DND-41 (cell line): Measurements from ENCODE around the gene PPP1R14B.
A peak's percentile ranks its signal among the peaks of the same experiment; 100 is the strongest.

ENCODE experiments used
- ATAC-seq: fragments of 200-7000 bp; cut with Tn5 transposase; 3 replicates; pipeline ENCODE4 v1.9.1; 2021; ENCODE audit warnings: low read depth; ENCODE audit not compliant: insufficient read depth
- DNase-seq: peaks from one replicate; pipeline ENCODE4 v3.0.0-alpha.2; 2020
- H2AFZ ChIP-seq: 2 replicates; pipeline ENCODE4 v1.6.0; 2012; ENCODE audit warnings: low read depth, low read length
- H3K27ac ChIP-seq: 2 replicates; pipeline ENCODE4 v1.5.1; 2012; ENCODE audit warnings: low read length, inconsistent platforms
- H3K27me3 ChIP-seq: fragments of 200-600 bp; sonication (generic); 2 replicates; pipeline ENCODE4 v1.6.0; 2012; ENCODE audit warnings: low read length, mild to moderate bottlenecking, inconsistent platforms; ENCODE audit not compliant: insufficient read depth, poor library complexity
- H3K36me3 ChIP-seq: 2 replicates; pipeline ENCODE4 v1.5.1; 2012; ENCODE audit warnings: low read length, inconsistent platforms; ENCODE audit not compliant: insufficient read depth
- H3K4me1 ChIP-seq: 2 replicates; pipeline ENCODE4 v1.5.1; 2012; ENCODE audit warnings: mild to moderate bottlenecking, low read length; ENCODE audit not compliant: insufficient read depth
- H3K4me2 ChIP-seq: 2 replicates; pipeline ENCODE4 v1.6.0; 2012; ENCODE audit warnings: mild to moderate bottlenecking, moderate library complexity, low read length, inconsistent platforms; ENCODE audit not compliant: insufficient read depth
- H3K4me3 ChIP-seq, 2 experiments: fragments of 200-600 bp in 1 of 2; shearing (Covaris generic) in 1 of 2; 2 replicates each; pipeline ENCODE4 v1.5.1; 2012 to 2016; ENCODE audit warnings: inconsistent platforms in 2 of 2, low read length in 2 of 2, mild to moderate bottlenecking in 2 of 2, low read depth in 1 of 2, moderate library complexity in 1 of 2
- H3K79me2 ChIP-seq: 2 replicates; pipeline ENCODE4 v1.6.0; 2012; ENCODE audit warnings: low read length, inconsistent platforms; ENCODE audit not compliant: insufficient read depth
- H3K9ac ChIP-seq: 2 replicates; pipeline ENCODE4 v1.6.0; 2012; ENCODE audit warnings: low read depth, mild to moderate bottlenecking, inconsistent platforms, low read length, moderate library complexity
- H3K9me3 ChIP-seq: 2 replicates; pipeline ENCODE4 v1.5.1; 2012; ENCODE audit warnings: low read length, moderate library complexity, mild to moderate bottlenecking, inconsistent platforms; ENCODE audit not compliant: insufficient read depth, severe bottlenecking
- H4K20me1 ChIP-seq: 2 replicates; pipeline ENCODE4 v1.6.0; 2012; ENCODE audit warnings: low read length; ENCODE audit not compliant: insufficient read depth
- EZH2 ChIP-seq: IDR thresholded peaks from 3 replicates; pipeline ENCODE4 v1.6.1; 2012; ENCODE audit warnings: borderline replicate concordance, low read depth, mild to moderate bottlenecking, moderate library complexity, low read length, inconsistent platforms; ENCODE audit not compliant: severe bottlenecking
- TF ChIP-seq, protein P1 (sequence below): IDR thresholded peaks from 2 replicates; pipeline ENCODE4 v1.5.1; 2012; ENCODE audit warnings: borderline replicate concordance, low read length, moderate library complexity, mild to moderate bottlenecking; ENCODE audit not compliant: poor library complexity, severe bottlenecking; ENCODE audit errors: extremely low read depth

PPP1R14B gene

DNA sequence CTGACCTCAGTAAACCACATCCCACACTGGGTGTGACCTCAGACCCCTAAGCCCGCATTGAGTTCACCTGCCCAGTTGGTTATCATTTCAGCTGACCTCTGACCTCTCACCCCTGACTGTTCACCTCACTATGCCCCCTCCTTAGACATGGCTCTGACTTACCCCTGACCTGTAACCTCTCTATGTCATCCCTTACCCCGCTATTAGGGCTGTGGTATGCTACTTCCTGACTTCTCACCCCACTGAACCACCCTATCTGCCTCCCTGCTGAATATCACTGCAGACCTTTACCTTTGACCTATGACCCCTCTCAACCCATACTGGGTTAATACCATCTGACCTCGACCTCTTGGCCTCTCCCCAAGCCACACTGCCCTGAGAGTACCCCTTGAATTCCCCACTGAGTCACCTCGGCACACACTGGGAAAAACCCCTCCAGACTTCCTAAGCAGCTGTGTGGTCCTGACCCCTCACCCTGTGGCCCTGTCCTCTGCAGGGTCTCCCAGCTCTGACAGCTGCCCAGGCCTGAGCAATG, 12.9 kb upstream of the PPP1R14B start:
- H2AFZ ChIP-seq, result no peak overlapping the region
- H3K36me3 ChIP-seq, result peaks cover 55% of the 10 kb centered on the region
- no peaks in the 10 kb centered on the region for H4K20me1 ChIP-seq
- DNase-seq (no peak), ATAC-seq (0 out of 3 replicates have a peak, but pooled peaks have one; percentile 42)
- TF ChIP-seq, protein P1, sequence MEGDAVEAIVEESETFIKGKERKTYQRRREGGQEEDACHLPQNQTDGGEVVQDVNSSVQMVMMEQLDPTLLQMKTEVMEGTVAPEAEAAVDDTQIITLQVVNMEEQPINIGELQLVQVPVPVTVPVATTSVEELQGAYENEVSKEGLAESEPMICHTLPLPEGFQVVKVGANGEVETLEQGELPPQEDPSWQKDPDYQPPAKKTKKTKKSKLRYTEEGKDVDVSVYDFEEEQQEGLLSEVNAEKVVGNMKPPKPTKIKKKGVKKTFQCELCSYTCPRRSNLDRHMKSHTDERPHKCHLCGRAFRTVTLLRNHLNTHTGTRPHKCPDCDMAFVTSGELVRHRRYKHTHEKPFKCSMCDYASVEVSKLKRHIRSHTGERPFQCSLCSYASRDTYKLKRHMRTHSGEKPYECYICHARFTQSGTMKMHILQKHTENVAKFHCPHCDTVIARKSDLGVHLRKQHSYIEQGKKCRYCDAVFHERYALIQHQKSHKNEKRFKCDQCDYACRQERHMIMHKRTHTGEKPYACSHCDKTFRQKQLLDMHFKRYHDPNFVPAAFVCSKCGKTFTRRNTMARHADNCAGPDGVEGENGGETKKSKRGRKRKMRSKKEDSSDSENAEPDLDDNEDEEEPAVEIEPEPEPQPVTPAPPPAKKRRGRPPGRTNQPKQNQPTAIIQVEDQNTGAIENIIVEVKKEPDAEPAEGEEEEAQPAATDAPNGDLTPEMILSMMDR, result no peak
- no peak for TF ChIP-seq EZH2
- H3K27me3 ChIP-seq, result no peaks in the 10 kb centered on the region
- H3K4me3 ChIP-seq, result no peak overlapping the region
- H3K79me2 ChIP-seq, result no peaks in the 10 kb centered on the region
- no peak overlapping the region for H3K4me2 ChIP-seq
- no peak overlapping the region for H3K9ac ChIP-seq
- H3K9me3 ChIP-seq, result no peaks in the 10 kb centered on the region
- no peaks in the 10 kb centered on the region for H3K4me1 ChIP-seq
- no peak overlapping the region for H3K27ac ChIP-seq

DNA sequence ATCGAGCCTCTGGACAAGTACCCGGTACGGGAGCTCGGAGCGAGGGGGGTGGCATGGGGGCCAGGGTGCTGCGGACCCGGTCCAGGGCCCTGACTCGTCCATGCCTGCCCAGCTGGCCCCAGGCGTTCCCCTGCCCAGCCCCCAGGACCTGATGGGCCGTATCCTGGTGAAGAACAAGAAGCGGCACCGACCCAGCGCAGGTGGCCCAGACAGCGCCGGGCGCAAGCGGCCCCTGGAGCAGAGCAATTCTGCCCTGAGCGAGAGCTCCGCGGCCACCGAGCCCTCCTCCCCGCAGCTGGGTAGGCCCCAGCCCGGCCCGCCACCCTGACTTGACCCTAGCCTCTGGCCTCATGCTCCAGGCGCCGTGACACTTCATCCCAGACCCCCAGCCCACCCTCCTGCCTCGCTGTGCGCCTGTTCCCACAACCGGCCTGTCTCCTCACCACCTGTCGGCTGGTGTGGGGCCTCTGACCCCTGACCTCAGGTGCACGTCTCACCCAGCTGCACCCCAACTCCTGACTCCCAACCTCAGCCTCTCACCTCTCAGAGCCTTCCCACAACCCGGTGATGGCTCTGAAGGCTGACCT, 12.3 kb upstream of the PPP1R14B start:
- no peaks in the 10 kb centered on the region for H3K4me1 ChIP-seq
- H4K20me1 ChIP-seq, result no peaks in the 10 kb centered on the region
- no peaks in the 10 kb centered on the region for H3K27me3 ChIP-seq
- no peak overlapping the region for H3K27ac ChIP-seq
- no peaks in the 10 kb centered on the region for H3K9me3 ChIP-seq
- no peak overlapping the region for H3K4me2 ChIP-seq
- H3K9ac ChIP-seq, result no peak overlapping the region
- TF ChIP-seq, protein P1, result no peak
- no peak for TF ChIP-seq EZH2
- DNase-seq (no peak), ATAC-seq (no peak)
- H2AFZ ChIP-seq, result no peak overlapping the region
- no peak overlapping the region for H3K4me3 ChIP-seq
- peaks cover 57% of the 10 kb centered on the region for H3K36me3 ChIP-seq
- no peaks in the 10 kb centered on the region for H3K79me2 ChIP-seq

DNA sequence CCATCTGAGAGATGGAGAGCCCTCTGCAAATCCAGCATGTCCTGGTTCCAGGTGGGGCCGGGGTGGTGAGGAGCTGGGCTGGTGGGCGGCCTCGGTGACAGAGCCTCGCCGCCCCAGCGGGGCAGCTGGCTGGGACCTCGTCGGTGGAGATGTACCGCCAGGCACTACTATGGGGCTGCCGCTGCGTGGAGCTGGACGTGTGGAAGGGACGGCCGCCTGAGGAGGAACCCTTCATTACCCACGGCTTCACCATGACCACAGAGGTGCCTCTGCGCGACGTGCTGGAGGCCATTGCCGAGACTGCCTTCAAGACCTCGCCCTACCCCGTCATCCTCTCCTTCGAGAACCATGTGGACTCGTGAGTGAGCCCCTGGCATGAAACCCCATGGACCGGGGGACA, 11.6 kb upstream of the PPP1R14B start:
- Histone ChIP-seq H3K4me3 (no peak overlapping the region), H2AFZ (no peak overlapping the region), H3K79me2 (no peaks in the 10 kb centered on the region), H3K27ac (no peak overlapping the region), H3K36me3 (peaks cover 54% of the 10 kb centered on the region), H3K9me3 (no peaks in the 10 kb centered on the region), H3K4me1 (no peaks in the 10 kb centered on the region), H3K4me2 (no peak overlapping the region), H3K9ac (no peak overlapping the region), H4K20me1 (0 out of 2 replicates have a peak, but pooled peaks cover 3% of the 10 kb centered on the region), H3K27me3 (no peaks in the 10 kb centered on the region)
- DNase-seq, result no peak
- no peak for ATAC-seq
- TF ChIP-seq EZH2, result no peak
- TF ChIP-seq, protein P1, result no peak
